HCT116 (cell line): ENCODE results near the gene HERC2. TPM values are rescaled to one million over a fixed set of nuclear protein-coding genes. Genes with fewer than 3 reads are reported as not detected.

Experiments
- ATAC-seq: fragments of 200-7000 bp; cut with Tn5 transposase; 2 replicates; pipeline ENCODE4 v1.9.1; 2020; ENCODE audit warnings: mild to moderate bottlenecking, moderate library complexity
- BruUV-seq: library from RNA; stranded (reverse); fragments of 400-500 nt; replicated peaks from 2 replicates; lab custom pipeline; 2021; lab: Mats Ljungman, UMichigan
- CTCF ChIA-PET: fragments of 300-600 bp; sonication (Branson Sonifier 250); formaldehyde crosslinking; loops from one replicate; lab custom pipeline; 2021; ENCODE audit warnings: antibody characterized with exemption; lab: Charles Lee
- POLR2A ChIA-PET: fragments of 300-600, 350-600 bp; sonication (Branson Sonifier 250); formaldehyde crosslinking; loops from one replicate; lab custom pipeline; 2021; ENCODE audit warnings: antibody characterized with exemption; lab: Charles Lee
- RAD21 ChIA-PET, 2 experiments: fragments of 300-600 bp; sonication (Branson Sonifier 250); formaldehyde crosslinking; loops; one replicate each; lab custom pipeline; 2023; ENCODE audit warnings: low total read pairs in 2 of 2; ENCODE audit not compliant: uncharacterized antibody in 2 of 2, unreplicated experiment in 2 of 2, low non-redundant PET in 1 of 2; lab: Charles Lee
- DNase-seq: peaks from one replicate; pipeline ENCODE4 v3.0.0-alpha.2; 2010; ENCODE audit warnings: low read depth, low spot score
- H2AFZ ChIP-seq: fragments of 200-600 bp; shearing (Covaris generic), sonication (generic); 2 replicates; pipeline ENCODE4 v1.6.1; 2017; ENCODE audit warnings: low read depth, mixed run types, mixed read lengths, antibody characterized with exemption, low read length; ENCODE audit not compliant: poor library complexity, severe bottlenecking
- H3K27ac ChIP-seq: 2 replicates; pipeline ENCODE4 v1.5.1; 2012; ENCODE audit warnings: low read depth, low read length
- H3K27me3 ChIP-seq: fragments of 200-600 bp; sonication (generic); 2 replicates; pipeline ENCODE4 v1.6.1; 2016; ENCODE audit warnings: mixed run types, low read length, mixed read lengths; ENCODE audit not compliant: insufficient read depth
- H3K36me3 ChIP-seq, 2 experiments: fragments of 200-500 bp in 1 of 2; fragments of 200-600 bp in 1 of 2; sonication (Bioruptor generic) in 1 of 2; sonication (generic) in 1 of 2; 2 replicates each; pipeline versions ENCODE4 v1.5.1 to v1.6.1; 2014 to 2016; ENCODE audit warnings: low read length in 2 of 2, inconsistent platforms in 1 of 2, mixed read lengths in 1 of 2, mixed run types in 1 of 2; ENCODE audit not compliant: insufficient read depth in 2 of 2, control insufficient read depth in 1 of 2
- H3K4me1 ChIP-seq, 2 experiments: fragments of 200-600 bp in 1 of 2; sonication (generic) in 1 of 2; 2 replicates each; pipeline versions ENCODE4 v1.5.1 to v1.6.1; 2012 to 2017; ENCODE audit warnings: low read length in 2 of 2, inconsistent platforms in 1 of 2, mild to moderate bottlenecking in 1 of 2, mixed read lengths in 1 of 2, mixed run types in 1 of 2, moderate library complexity in 1 of 2; ENCODE audit not compliant: insufficient read depth in 2 of 2, control insufficient read depth in 1 of 2
- H3K4me2 ChIP-seq: fragments of 200-600 bp; sonication (generic); 2 replicates; pipeline ENCODE4 v1.6.1; 2017; ENCODE audit warnings: mixed run types, low read length, mixed read lengths
- H3K4me3 ChIP-seq, 2 experiments: fragments of 200-600 bp in 1 of 2; sonication (generic) in 1 of 2; replicated peaks in 1 of 2; 2 replicates each; pipeline ENCODE4 v1.5.1; 2011 to 2016; ENCODE audit warnings: low read length in 2 of 2, control low read depth in 1 of 2, low read depth in 1 of 2, mild to moderate bottlenecking in 1 of 2, mixed read lengths in 1 of 2, mixed run types in 1 of 2
- H3K79me2 ChIP-seq: fragments of 200-600 bp; sonication (generic); 2 replicates; pipeline ENCODE4 v1.6.1; 2017; ENCODE audit warnings: mild to moderate bottlenecking, mixed run types, low read length, moderate library complexity, mixed read lengths; ENCODE audit not compliant: insufficient read depth
- H3K9ac ChIP-seq: fragments of 200-600 bp; sonication (generic); 2 replicates; pipeline ENCODE4 v1.6.1; 2016; ENCODE audit warnings: low read length, mixed read lengths
- H3K9me2 ChIP-seq: fragments of 200-600 bp; sonication (generic), shearing (Covaris generic); 2 replicates; pipeline ENCODE4 v1.6.1; 2017; ENCODE audit warnings: mixed run types, mild to moderate bottlenecking, moderate library complexity; ENCODE audit not compliant: insufficient read depth
- H3K9me3 ChIP-seq, 2 experiments: fragments of 200-500 bp in 1 of 2; fragments of 200-600 bp in 1 of 2; sonication (Bioruptor generic) in 1 of 2; sonication (generic) in 1 of 2; 2 replicates each; pipeline ENCODE4 v1.6.1; 2014 to 2017; ENCODE audit warnings: low read length in 2 of 2, mixed read lengths in 2 of 2, inconsistent platforms in 1 of 2, low read depth in 1 of 2, mild to moderate bottlenecking in 1 of 2, mixed run types in 1 of 2, moderate library complexity in 1 of 2; ENCODE audit not compliant: control insufficient read depth in 1 of 2, insufficient read depth in 1 of 2
- H4K20me1 ChIP-seq: fragments of 200-600 bp; sonication (generic), shearing (Covaris generic); 2 replicates; pipeline ENCODE4 v1.6.1; 2017; ENCODE audit warnings: mixed run types, mild to moderate bottlenecking, moderate library complexity; ENCODE audit not compliant: insufficient read depth
- ELF1 ChIP-seq: IDR thresholded peaks from 2 replicates; pipeline ENCODE4 v1.6.1; 2012; ENCODE audit warnings: low read depth, borderline replicate concordance
- EZH2 ChIP-seq: fragments of 200-600 bp; sonication (generic); IDR thresholded peaks from 2 replicates; pipeline ENCODE4 v1.6.1; 2017; ENCODE audit warnings: antibody characterized with exemption, mixed run types
- FOSL1 ChIP-seq: IDR thresholded peaks from 2 replicates; pipeline ENCODE4 v1.6.1; 2012; ENCODE audit warnings: low read depth
- JUND ChIP-seq: IDR thresholded peaks from 2 replicates; pipeline ENCODE4 v1.6.1; 2012
- POLR2A ChIP-seq: IDR thresholded peaks from 2 replicates; pipeline ENCODE4 v1.7.0; 2011; ENCODE audit warnings: borderline replicate concordance; ENCODE audit not compliant: insufficient read depth, insufficient read length; ENCODE audit errors: extremely low read depth
- RAD21 ChIP-seq: IDR thresholded peaks from 2 replicates; pipeline ENCODE4 v1.6.1; 2012; ENCODE audit warnings: low read depth, mild to moderate bottlenecking
- SIN3A ChIP-seq: IDR thresholded peaks from 2 replicates; pipeline ENCODE4 v1.6.1; 2012; ENCODE audit warnings: low read depth
- SP1 ChIP-seq: IDR thresholded peaks from 2 replicates; pipeline ENCODE4 v1.6.1; 2012; ENCODE audit warnings: low read depth
- SRF ChIP-seq: IDR thresholded peaks from 2 replicates; pipeline ENCODE4 v1.6.1; 2012; ENCODE audit warnings: low read depth
- TCF7L2 ChIP-seq: IDR thresholded peaks from 2 replicates; pipeline ENCODE4 v1.7.0; 2011; ENCODE audit warnings: borderline replicate concordance, inconsistent platforms; ENCODE audit not compliant: insufficient read depth, insufficient read length; ENCODE audit errors: extremely low read depth
- YY1 ChIP-seq: IDR thresholded peaks from 2 replicates; pipeline ENCODE4 v1.6.1; 2011; ENCODE audit warnings: low read length, low read depth, moderate library complexity, mild to moderate bottlenecking; ENCODE audit not compliant: insufficient replicate concordance; ENCODE audit errors: extremely low read depth
- ZFX ChIP-seq: fragments of 450-650 bp; IDR thresholded peaks from 2 replicates; pipeline ENCODE4 v1.6.1; 2017
- intact Hi-C: fragments of 100-400 bp; cut with micrococcal nuclease; formaldehyde crosslinking; loops from 2 replicates; pipeline ENCODE4 v1.10.0; 2022
- total RNA-seq: library from RNA; stranded (reverse); gene quantifications from one replicate; pipeline ENCODE4 v1.2.1, GENCODE V29; 2021; ENCODE audit not compliant: unreplicated experiment
- TF ChIP-seq, protein P1 (sequence below): IDR thresholded peaks from 2 replicates; pipeline ENCODE4 v1.6.1; 2012
- TF ChIP-seq, protein P2 (sequence below): IDR thresholded peaks from 2 replicates; pipeline ENCODE4 v1.6.1; 2012; ENCODE audit warnings: low read depth
- TF ChIP-seq, protein P3 (sequence below), 3 experiments: fragments of 200-600 bp in 1 of 3; sonication (generic) in 1 of 3; IDR thresholded peaks in 2 of 3; conservative IDR thresholded peaks in 1 of 3; 2 replicates each; pipeline ENCODE4 v1.5.1; 2012 to 2017; ENCODE audit warnings: low read depth in 2 of 3, low read length in 2 of 3, antibody characterized with exemption in 1 of 3, borderline replicate concordance in 1 of 3, control low read depth in 1 of 3, mild to moderate bottlenecking in 1 of 3, mixed read lengths in 1 of 3, mixed run types in 1 of 3, moderate library complexity in 1 of 3; ENCODE audit not compliant: insufficient read depth in 1 of 3
- TF ChIP-seq, protein P4 (sequence below): IDR thresholded peaks from 2 replicates; pipeline ENCODE4 v1.6.1; 2012
- TF ChIP-seq, protein P5 (sequence below): IDR thresholded peaks from 2 replicates; pipeline ENCODE4 v1.6.1; 2011; ENCODE audit warnings: mild to moderate bottlenecking, low read length, moderate library complexity; ENCODE audit not compliant: insufficient replicate concordance; ENCODE audit errors: extremely low read depth

Gene HERC2
- total RNA-seq, 1 experiment from 2014 or later = 55.5 TPM

DNA sequence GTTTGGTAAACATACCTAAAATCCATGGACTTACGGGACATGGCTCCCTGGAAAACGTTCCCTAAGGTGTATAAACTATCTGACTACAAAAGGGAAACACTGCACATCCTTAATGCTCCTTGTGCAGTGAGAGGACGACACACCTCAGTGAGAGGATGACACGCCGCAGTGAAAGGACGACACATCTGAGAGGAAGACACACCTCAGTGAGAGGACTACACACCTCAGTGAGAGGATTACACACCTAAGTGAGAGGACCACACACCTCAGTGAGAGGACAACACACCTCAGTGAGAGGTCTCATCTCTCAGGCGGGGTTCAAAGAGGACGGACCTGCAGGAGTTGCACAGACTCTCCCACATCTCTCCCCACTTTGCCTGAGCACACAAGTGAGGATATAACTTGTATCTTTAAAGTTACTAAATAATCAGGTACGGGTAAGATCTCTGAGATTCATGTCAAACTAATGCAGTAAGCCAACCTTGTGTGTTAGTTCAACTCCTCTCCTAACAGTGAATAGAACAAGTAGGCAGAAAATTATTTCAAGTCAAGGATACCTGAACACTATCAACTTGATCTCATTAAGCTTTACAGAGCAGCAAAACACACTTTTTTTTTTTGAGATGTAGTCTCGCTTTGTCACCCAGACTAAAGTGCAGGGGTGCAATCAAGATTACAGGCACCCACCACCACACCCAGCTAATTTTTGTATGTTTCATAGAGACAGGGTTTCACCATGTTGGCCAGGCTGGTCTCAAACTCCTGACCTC, 32.1 kb downstream of the HERC2 start:
- intact Hi-C loops = no loop called here
- H3K27ac ChIP-seq = no peak overlapping the region
- no peak for ATAC-seq

More for the DNA sequence above, 32.1 kb downstream of the HERC2 start:
- H3K36me3 ChIP-seq = peaks cover 2 to 7% of the 10 kb centered on the region in 2 experiments; a peak in 2 of 4 replicates
- POLR2A ChIA-PET = no interaction called here
- no peaks in the 10 kb centered on the region for H4K20me1 ChIP-seq
- no peak for DNase-seq
- H2AFZ ChIP-seq = no peak overlapping the region
- H3K9me3 ChIP-seq = no peaks in the 10 kb centered on the region
- no peak overlapping the region for H3K4me2 ChIP-seq
- TF ChIP-seq SIN3A (no peak), EZH2 (no peak), SP1 (no peak), ZFX (no peak), ELF1 (no peak), POLR2A (no peak), FOSL1 (no peak), RAD21 (no peak), TCF7L2 (no peak), JUND (no peak), YY1 (no peak), SRF (no peak)
- TF ChIP-seq, protein P1, sequence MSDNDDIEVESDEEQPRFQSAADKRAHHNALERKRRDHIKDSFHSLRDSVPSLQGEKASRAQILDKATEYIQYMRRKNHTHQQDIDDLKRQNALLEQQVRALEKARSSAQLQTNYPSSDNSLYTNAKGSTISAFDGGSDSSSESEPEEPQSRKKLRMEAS = no peak
- TF ChIP-seq, protein P2, sequence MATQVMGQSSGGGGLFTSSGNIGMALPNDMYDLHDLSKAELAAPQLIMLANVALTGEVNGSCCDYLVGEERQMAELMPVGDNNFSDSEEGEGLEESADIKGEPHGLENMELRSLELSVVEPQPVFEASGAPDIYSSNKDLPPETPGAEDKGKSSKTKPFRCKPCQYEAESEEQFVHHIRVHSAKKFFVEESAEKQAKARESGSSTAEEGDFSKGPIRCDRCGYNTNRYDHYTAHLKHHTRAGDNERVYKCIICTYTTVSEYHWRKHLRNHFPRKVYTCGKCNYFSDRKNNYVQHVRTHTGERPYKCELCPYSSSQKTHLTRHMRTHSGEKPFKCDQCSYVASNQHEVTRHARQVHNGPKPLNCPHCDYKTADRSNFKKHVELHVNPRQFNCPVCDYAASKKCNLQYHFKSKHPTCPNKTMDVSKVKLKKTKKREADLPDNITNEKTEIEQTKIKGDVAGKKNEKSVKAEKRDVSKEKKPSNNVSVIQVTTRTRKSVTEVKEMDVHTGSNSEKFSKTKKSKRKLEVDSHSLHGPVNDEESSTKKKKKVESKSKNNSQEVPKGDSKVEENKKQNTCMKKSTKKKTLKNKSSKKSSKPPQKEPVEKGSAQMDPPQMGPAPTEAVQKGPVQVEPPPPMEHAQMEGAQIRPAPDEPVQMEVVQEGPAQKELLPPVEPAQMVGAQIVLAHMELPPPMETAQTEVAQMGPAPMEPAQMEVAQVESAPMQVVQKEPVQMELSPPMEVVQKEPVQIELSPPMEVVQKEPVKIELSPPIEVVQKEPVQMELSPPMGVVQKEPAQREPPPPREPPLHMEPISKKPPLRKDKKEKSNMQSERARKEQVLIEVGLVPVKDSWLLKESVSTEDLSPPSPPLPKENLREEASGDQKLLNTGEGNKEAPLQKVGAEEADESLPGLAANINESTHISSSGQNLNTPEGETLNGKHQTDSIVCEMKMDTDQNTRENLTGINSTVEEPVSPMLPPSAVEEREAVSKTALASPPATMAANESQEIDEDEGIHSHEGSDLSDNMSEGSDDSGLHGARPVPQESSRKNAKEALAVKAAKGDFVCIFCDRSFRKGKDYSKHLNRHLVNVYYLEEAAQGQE = no peak
- TF ChIP-seq, protein P3, sequence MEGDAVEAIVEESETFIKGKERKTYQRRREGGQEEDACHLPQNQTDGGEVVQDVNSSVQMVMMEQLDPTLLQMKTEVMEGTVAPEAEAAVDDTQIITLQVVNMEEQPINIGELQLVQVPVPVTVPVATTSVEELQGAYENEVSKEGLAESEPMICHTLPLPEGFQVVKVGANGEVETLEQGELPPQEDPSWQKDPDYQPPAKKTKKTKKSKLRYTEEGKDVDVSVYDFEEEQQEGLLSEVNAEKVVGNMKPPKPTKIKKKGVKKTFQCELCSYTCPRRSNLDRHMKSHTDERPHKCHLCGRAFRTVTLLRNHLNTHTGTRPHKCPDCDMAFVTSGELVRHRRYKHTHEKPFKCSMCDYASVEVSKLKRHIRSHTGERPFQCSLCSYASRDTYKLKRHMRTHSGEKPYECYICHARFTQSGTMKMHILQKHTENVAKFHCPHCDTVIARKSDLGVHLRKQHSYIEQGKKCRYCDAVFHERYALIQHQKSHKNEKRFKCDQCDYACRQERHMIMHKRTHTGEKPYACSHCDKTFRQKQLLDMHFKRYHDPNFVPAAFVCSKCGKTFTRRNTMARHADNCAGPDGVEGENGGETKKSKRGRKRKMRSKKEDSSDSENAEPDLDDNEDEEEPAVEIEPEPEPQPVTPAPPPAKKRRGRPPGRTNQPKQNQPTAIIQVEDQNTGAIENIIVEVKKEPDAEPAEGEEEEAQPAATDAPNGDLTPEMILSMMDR (IDR thresholded peaks at IDR 0.05 in 2 of 3, conservative IDR thresholded peaks at IDR 0.05 in 1 of 3; ENCODE audit: borderline replicate concordance in 1 of 3, insufficient read depth in 1 of 3, low read depth in 2 of 3, low read length in 2 of 3) = no peak
- TF ChIP-seq, protein P4, sequence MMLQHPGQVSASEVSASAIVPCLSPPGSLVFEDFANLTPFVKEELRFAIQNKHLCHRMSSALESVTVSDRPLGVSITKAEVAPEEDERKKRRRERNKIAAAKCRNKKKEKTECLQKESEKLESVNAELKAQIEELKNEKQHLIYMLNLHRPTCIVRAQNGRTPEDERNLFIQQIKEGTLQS = no peak
- TF ChIP-seq, protein P5, sequence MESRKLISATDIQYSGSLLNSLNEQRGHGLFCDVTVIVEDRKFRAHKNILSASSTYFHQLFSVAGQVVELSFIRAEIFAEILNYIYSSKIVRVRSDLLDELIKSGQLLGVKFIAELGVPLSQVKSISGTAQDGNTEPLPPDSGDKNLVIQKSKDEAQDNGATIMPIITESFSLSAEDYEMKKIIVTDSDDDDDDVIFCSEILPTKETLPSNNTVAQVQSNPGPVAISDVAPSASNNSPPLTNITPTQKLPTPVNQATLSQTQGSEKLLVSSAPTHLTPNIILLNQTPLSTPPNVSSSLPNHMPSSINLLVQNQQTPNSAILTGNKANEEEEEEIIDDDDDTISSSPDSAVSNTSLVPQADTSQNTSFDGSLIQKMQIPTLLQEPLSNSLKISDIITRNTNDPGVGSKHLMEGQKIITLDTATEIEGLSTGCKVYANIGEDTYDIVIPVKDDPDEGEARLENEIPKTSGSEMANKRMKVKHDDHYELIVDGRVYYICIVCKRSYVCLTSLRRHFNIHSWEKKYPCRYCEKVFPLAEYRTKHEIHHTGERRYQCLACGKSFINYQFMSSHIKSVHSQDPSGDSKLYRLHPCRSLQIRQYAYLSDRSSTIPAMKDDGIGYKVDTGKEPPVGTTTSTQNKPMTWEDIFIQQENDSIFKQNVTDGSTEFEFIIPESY = no peak
- no peak overlapping the region for H3K4me3 ChIP-seq
- H3K4me1 ChIP-seq = no peaks in the 10 kb centered on the region
- no TSS peak for BruUV-seq
- CTCF ChIA-PET = no interaction called here
- H3K79me2 ChIP-seq = peaks cover 37% of the 10 kb centered on the region
- no peaks in the 10 kb centered on the region for H3K9me2 ChIP-seq
- RAD21 ChIA-PET = no interaction called here
- H3K9ac ChIP-seq = no peak overlapping the region
- no peaks in the 10 kb centered on the region for H3K27me3 ChIP-seq
